Body of pancreas (tissue), 4 donors: ENCODE data around the gene CREBRF.

ENCODE experiments used
- POLR2A ChIP-seq, 3 donors: fragments of 450-650 bp; IDR thresholded peaks; one replicate each; pipeline ENCODE4 v1.6.1; 2016; ENCODE audit warnings: antibody characterized with exemption in 3 of 3, mild to moderate bottlenecking in 2 of 3
- TF ChIP-seq, protein P1 (sequence below), 7 experiments: fragments of 450-650 bp in 4 of 7; fragments of 200-600 bp in 3 of 7; sonication (generic) in 3 of 7; IDR thresholded peaks; one replicate each; pipeline ENCODE4 v1.5.1; 2016 to 2019; ENCODE audit warnings: antibody characterized with exemption in 7 of 7

GRCh38 chr5:173010021-173010420, 46.1 kb upstream of the CREBRF start:
- TF ChIP-seq, protein P1, sequence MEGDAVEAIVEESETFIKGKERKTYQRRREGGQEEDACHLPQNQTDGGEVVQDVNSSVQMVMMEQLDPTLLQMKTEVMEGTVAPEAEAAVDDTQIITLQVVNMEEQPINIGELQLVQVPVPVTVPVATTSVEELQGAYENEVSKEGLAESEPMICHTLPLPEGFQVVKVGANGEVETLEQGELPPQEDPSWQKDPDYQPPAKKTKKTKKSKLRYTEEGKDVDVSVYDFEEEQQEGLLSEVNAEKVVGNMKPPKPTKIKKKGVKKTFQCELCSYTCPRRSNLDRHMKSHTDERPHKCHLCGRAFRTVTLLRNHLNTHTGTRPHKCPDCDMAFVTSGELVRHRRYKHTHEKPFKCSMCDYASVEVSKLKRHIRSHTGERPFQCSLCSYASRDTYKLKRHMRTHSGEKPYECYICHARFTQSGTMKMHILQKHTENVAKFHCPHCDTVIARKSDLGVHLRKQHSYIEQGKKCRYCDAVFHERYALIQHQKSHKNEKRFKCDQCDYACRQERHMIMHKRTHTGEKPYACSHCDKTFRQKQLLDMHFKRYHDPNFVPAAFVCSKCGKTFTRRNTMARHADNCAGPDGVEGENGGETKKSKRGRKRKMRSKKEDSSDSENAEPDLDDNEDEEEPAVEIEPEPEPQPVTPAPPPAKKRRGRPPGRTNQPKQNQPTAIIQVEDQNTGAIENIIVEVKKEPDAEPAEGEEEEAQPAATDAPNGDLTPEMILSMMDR (IDR thresholded peaks at IDR 0.05): no peak
- no peak for TF ChIP-seq POLR2A (IDR thresholded peaks at IDR 0.05)
